HG03558 (cell line): ENCODE data around the gene OR4D2.

Experiments
- ATAC-seq: cut with Tn5 transposase; IDR thresholded peaks from one replicate; pipeline ENCODE4 v1.9.1; 2021; ENCODE audit warnings: moderate number of reproducible peaks; ENCODE audit not compliant: unreplicated experiment; ENCODE audit errors: extremely low read depth

The OR4D2 gene

DNA sequence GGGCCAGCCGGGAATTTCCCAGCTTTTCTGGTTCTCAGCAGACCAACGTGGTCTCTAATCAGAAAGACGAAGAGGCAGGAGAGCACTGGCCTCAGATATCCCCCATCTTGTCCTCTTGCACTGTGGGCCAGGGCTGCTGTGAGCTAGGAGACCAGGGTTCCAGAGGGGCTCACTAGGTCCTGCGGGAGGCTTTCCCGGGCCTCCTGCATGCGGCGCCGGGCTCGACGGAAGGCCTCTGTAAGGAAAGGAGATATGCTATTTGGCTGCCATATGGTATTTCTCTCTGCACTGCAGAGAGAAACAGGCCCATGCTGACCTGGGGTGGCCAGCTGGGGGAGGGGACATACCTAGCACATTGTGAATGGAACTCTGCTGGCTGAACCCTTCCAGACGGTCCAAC, 39.2 kb downstream of the OR4D2 start:
- ATAC-seq, result no peak

DNA sequence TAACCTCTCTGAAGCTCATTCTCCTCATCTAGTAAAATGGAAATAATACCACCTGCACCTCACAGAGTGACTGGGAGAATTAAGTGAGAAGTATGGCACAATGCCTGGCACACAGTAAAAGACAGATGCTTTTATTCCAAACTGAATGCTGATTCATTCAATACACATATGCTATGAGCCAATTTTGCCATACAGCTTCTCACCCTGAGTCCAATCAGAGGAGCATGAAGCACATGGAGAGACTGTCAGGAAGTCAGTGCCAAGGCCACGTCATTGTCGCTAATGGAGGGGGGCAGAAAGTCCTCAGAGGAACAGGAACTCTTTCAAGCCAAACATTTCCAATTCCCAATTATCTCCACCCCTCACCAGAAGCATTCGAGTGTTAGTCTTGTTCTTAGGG, 40.7 kb downstream of the OR4D2 start:
- no peak for ATAC-seq

DNA sequence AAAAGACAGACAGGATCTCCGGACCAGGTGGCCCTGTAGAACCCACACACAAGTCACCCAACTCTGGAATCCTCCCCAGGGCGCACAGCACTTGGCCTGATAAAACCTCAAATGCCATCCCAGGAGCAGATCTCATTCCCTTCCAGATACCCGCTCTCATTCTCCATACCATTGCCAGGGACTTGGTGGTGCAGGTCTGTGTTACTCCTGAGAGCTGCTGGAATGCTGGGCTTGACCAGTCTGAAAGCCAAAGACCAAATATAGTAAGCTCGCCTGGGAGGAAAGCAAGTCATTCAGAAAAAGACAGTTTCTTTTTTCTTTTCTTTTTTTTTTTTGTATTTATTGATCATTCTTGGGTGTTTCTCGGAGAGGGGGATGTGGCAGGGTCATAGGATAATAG, 41.6 kb downstream of the OR4D2 start:
- ATAC-seq, result no peak

DNA sequence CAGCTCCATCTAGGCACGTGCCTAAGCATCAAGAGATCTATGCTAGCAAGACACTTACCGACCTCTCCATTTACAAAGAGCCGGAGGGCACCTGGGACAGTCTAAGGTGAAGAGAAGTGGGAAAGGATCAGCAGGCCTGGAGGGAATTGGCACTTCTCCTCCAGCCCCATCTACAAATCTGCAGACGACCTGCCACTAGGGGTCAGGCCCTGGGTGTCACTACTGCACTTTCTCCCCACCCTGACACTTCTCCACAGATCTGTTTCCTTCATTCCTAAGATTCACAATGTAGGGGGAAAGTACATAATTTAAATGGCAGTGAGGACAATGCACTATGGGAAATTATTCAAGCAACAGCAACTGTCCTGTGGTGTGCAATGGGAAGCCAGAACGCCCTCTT, 44.1 kb downstream of the OR4D2 start:
- no peak for ATAC-seq

DNA sequence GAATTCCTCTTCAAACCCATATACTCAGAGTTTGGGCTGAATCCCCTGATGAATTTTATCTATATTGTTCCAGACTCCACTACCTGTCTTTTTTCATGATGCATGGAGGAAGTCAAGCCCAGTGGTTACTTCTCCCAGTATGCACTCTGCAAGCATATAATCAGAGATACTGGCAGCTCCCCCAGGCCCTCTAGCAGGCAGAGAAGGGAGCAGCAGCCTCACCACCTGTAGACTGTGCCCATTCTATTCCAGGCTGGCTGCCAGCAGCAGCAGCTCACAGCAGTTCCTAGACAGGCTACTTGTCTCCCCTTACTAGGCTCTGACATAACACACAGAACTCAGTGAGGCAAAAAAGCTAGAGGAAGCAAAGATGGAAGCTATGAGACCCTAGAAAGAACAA, 48.9 kb downstream of the OR4D2 start:
- ATAC-seq, result no peak

DNA sequence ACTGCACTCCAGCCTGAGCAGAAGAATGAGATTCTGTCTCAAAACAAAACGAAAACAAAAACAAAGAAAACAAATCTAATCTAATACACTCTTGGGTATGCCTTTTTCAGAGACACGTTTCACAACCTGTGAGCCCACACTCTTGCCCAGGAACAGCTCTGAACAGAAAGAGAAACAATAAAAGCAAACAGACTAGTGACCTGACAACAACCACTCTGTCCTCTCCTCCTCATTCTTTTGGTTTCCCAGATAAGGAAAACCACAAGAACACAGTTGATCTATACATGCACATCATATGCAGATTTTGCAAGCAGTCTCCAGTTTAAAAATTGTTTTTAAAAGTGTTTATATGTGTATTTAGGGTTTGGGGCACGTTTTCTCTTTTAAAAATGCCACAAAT, 51.0 kb downstream of the OR4D2 start:
- no peak for ATAC-seq

DNA sequence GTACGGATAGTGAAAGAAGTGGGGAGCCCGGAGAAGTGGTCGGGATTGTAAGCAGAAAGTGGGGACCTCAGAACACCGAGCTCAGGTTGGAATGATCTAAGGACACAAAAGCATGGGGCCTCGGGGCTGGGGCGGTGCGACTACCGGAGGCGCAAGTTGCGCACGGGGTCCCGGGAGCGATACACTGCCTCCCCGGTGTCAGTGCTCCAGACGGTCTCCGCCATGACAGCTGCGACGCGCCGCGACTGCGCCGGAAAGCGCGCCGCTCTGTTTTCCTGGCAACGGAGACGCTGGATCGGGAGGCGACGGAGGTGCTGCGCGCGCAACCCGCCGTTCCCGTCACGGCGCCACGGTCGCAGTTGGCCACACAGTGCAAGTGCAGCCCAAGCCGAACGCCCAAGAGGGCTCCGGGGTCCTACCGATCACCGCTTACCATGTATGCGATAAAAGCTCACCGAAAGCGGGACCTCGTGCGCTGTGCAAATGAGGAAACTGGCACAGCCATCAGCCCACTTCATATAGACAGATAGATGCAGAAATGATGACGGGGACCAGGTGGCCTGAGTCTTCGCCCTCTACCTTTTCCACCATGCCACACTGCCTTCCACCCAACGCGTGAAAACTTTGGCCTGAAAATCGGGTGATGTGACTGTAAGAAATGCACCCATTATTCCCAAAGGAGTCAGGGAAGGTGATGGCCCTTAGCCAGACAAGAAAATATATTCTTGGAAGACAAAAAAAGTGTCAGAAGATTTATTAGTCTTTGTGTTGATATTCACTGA, 52.4 kb downstream of the OR4D2 start, which contains the start of gene MKS1:
Gene MKS1 (minus strand): TSS at position 249 of the 782 bp plus-strand sequence. CDS start 25 bp downstream, at position 224.
- peak; percentile 81 for ATAC-seq

DNA sequence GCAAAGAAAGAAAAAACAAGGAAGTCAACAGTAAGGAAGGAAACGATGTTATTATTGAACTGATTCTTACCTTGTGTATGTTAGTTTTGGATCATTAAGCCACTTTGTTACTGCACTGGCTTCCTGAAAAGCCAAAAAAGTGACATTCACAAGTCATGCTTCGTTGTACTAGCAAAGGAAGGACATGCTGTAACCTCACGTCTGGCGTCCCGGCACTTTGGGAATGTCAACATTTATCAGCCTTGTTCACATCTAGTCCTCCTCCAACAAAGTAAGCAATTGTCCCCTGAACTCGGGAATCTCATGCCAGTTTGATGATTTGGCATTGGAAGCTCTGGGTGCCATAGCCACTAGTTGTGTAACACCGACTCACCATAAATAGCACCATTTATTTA, 53.0 kb downstream of the OR4D2 start:
- ATAC-seq, result no peak
